ENCODE data around the gene RAD9A. TPM values are rescaled to one million over a fixed set of nuclear protein-coding genes. Genes with fewer than 3 reads are reported as not detected.

RAD9A gene
- total RNA-seq, 1 experiment from 2014 or later = 13.3 TPM

GRCh38 chr11:67374571-67375281 lies 17.1 kb upstream of the RAD9A start:
- DNase-seq (ENCODE audit: low read depth) = peak; percentile 80

GRCh38 chr11:67375320-67376055 lies 16.3 kb upstream of the RAD9A start:
- DNase-seq (ENCODE audit: low read depth) = peak; percentile 48

- no peak for DNase-seq (ENCODE audit: low read depth)
Observed at GRCh38 chr11:67376063-67376820, 15.5 kb upstream of the RAD9A start.

GRCh38 chr11:67376873-67377808 lies 14.6 kb upstream of the RAD9A start:
- peak; percentile 44 for DNase-seq (ENCODE audit: low read depth)

GRCh38 chr11:67378544-67378943 lies 13.2 kb upstream of the RAD9A start:
- DNase-seq (ENCODE audit: low read depth) = no peak

- DNase-seq (ENCODE audit: low read depth) = peak; percentile 83
Observed at GRCh38 chr11:67379061-67380058, 12.4 kb upstream of the RAD9A start.

GRCh38 chr11:67381244-67381972 lies 10.4 kb upstream of the RAD9A start:
- DNase-seq (ENCODE audit: low read depth) = no peak

GRCh38 chr11:67382276-67383136 lies 9.3 kb upstream of the RAD9A start:
- DNase-seq (ENCODE audit: low read depth) = peak; percentile 73

GRCh38 chr11:67384851-67385366 lies 6.9 kb upstream of the RAD9A start:
- peak; percentile 76 for DNase-seq (ENCODE audit: low read depth)

GRCh38 chr11:67387069-67387468 lies 4.7 kb upstream of the RAD9A start:
- no peak for DNase-seq (ENCODE audit: low read depth)

GRCh38 chr11:67387518-67387917 lies 4.3 kb upstream of the RAD9A start:
- no peak for DNase-seq (ENCODE audit: low read depth)

GRCh38 chr11:67389477-67389876 lies 2.3 kb upstream of the RAD9A start:
- peak; percentile 38 for DNase-seq (ENCODE audit: low read depth)

GRCh38 chr11:67390947-67391303 lies 861 bp upstream of the RAD9A start:
- DNase-seq (ENCODE audit: low read depth) = no peak

- DNase-seq (ENCODE audit: low read depth) = no peak
Observed at GRCh38 chr11:67392183-67392715, 463 bp downstream of the RAD9A start.

GRCh38 chr11:67393437-67393836 lies 1.7 kb downstream of the RAD9A start:
- no peak for DNase-seq (ENCODE audit: low read depth)

GRCh38 chr11:67393990-67394389 lies 2.2 kb downstream of the RAD9A start:
- no peak for DNase-seq (ENCODE audit: low read depth)

- DNase-seq (ENCODE audit: low read depth) = no peak
Observed at GRCh38 chr11:67395555-67396258, 3.9 kb downstream of the RAD9A start.

- DNase-seq (ENCODE audit: low read depth) = no peak
Observed at GRCh38 chr11:67396259-67396581, 4.4 kb downstream of the RAD9A start.

Data from M059J (cell line).